CD4-positive, alpha-beta T cell (primary cell): ENCODE results near the gene SAG. TPM values are rescaled to one million over a fixed set of nuclear protein-coding genes. Genes with fewer than 3 reads are reported as not detected.

Experiments used
- ATAC-seq: fragments of 200-7000 bp; cut with Tn5 transposase; one replicate; pipeline ENCODE4 v1.10.0; 2022; ENCODE audit warnings: mild to moderate bottlenecking; ENCODE audit not compliant: poor library complexity
- CTCF ChIA-PET: fragments of 350-600 bp; sonication (Branson Sonifier 250); formaldehyde crosslinking; loops from one replicate; lab custom pipeline; 2021; ENCODE audit warnings: antibody characterized with exemption, inconsistent platforms; lab: Charles Lee
- POLR2A ChIA-PET: fragments of 350-600 bp; sonication (Branson Sonifier 250); formaldehyde crosslinking; loops from one replicate; lab custom pipeline; 2021; ENCODE audit warnings: antibody characterized with exemption, inconsistent platforms; lab: Charles Lee
- DNase-seq, 14 experiments: peaks; one replicate each; pipeline ENCODE4 v3.0.0-alpha.2; 2013 to 2020; ENCODE audit warnings: mixed read lengths in 2 of 14
- H3K27ac ChIP-seq, 2 donors: one replicate each; pipeline versions ENCODE4 v1.5.1 to v1.7.0; 2013; ENCODE audit warnings: low read length in 2 of 2, low read depth in 1 of 2, mild to moderate bottlenecking in 1 of 2
- H3K27me3 ChIP-seq, 2 experiments: 1 replicate in 1 of 2; 2 replicates in 1 of 2; pipeline versions ENCODE4 v1.6.1 to v1.7.0; 2013; ENCODE audit warnings: low read length in 2 of 2, control low read depth in 1 of 2, mild to moderate bottlenecking in 1 of 2, moderate library complexity in 1 of 2; ENCODE audit not compliant: insufficient read depth in 2 of 2, control insufficient read depth in 1 of 2
- H3K36me3 ChIP-seq: one replicate; pipeline ENCODE4 v1.6.1; 2013; ENCODE audit warnings: low read length, control low read depth; ENCODE audit not compliant: insufficient read depth
- H3K4me1 ChIP-seq: one replicate; pipeline ENCODE4 v1.6.1; 2013; ENCODE audit warnings: low read length, control low read depth; ENCODE audit not compliant: insufficient read depth
- H3K4me3 ChIP-seq: one replicate; pipeline ENCODE4 v1.5.1; 2013; ENCODE audit warnings: mild to moderate bottlenecking, low read length, moderate library complexity
- H3K9me3 ChIP-seq, 2 experiments: 1 replicate in 1 of 2; 2 replicates in 1 of 2; pipeline versions ENCODE4 v1.6.1 to v1.7.0; 2013; ENCODE audit warnings: low read length in 2 of 2, mild to moderate bottlenecking in 2 of 2, control low read depth in 1 of 2, moderate library complexity in 1 of 2; ENCODE audit not compliant: control insufficient read depth in 1 of 2, insufficient read depth in 1 of 2
- H3K27ac Mint-ChIP-seq: one replicate; pipeline ENCODE4 v1.8.0; 2020; ENCODE audit warnings: mixed read lengths
- H3K27me3 Mint-ChIP-seq: one replicate; pipeline ENCODE4 v1.8.0; 2021; ENCODE audit warnings: mixed read lengths
- H3K36me3 Mint-ChIP-seq: one replicate; pipeline ENCODE4 v1.8.0; 2021; ENCODE audit warnings: low read depth, mixed read lengths
- H3K4me1 Mint-ChIP-seq: one replicate; pipeline ENCODE4 v1.8.0; 2021; ENCODE audit warnings: low read depth, mixed read lengths
- H3K4me3 Mint-ChIP-seq: one replicate; pipeline ENCODE4 v1.8.0; 2020; ENCODE audit warnings: mild to moderate bottlenecking, mixed read lengths
- H3K9me3 Mint-ChIP-seq: one replicate; pipeline ENCODE4 v1.8.0; 2020; ENCODE audit warnings: mixed read lengths
- CTCF ChIP-seq: fragments of 200-600 bp; IDR thresholded peaks from one replicate; pipeline ENCODE4 v1.8.0; 2022; ENCODE audit warnings: antibody characterized with exemption, mild to moderate bottlenecking
- intact Hi-C, 2 experiments: fragments of 100-400 bp; cut with DNase I in 1 of 2; cut with micrococcal nuclease in 1 of 2; formaldehyde crosslinking; loops; one replicate each; pipeline versions ENCODE4 v1.15.1 to v1.9.0; 2023 to 2025; cut with DNase I, micrococcal nuclease
- total RNA-seq, 174 experiments: library from RNA in 2 of 174; stranded (reverse) in 2 of 174; gene quantifications; one replicate each; pipeline ENCODE4 v1.2.3 and lab custom pipeline; 2021 to 2026

SAG gene
- total RNA-seq, 2 experiments from 2014 or later, result 0.03 to 0.22 TPM

GRCh38 chr2:233281553-233281952 lies 26.1 kb upstream of the SAG start:
- Histone ChIP-seq H3K36me3 (peaks cover 97% of the 10 kb centered on the region), H3K4me3 (no peak overlapping the region), H3K27ac (no peak overlapping the region), H3K9me3 (no peaks in the 10 kb centered on the region), H3K27me3 (no peaks in the 10 kb centered on the region), H3K4me1 (peaks cover 4% of the 10 kb centered on the region)
- DNase-seq (no peak), ATAC-seq (no peak)
- TF ChIP-seq CTCF, result no peak
- H3K36me3 Mint-ChIP-seq, result peaks cover 95% of the 10 kb centered on the region
- intact Hi-C loops, result loop anchor here in 1 of 2 experiments (10.0 kb wide), 1 partner anchor 163 kb away; no protein-coding TSS in a partner anchor
- peak overlapping the region; percentile 61 for H3K27ac Mint-ChIP-seq
- ChIA-PET CTCF (interaction anchor here (1.5 kb wide), 1 partner anchor 10 kb away, joined by 4 read pairs; no protein-coding TSS in a partner anchor), POLR2A (interaction anchor here (1.9 to 3.5 kb wide), 2 partner anchors 11 to 14 kb away, joined by 7 to 16 read pairs; no protein-coding TSS in a partner anchor)
- no peak overlapping the region for H3K4me3 Mint-ChIP-seq
- H3K4me1 Mint-ChIP-seq, result peaks cover 36% of the 10 kb centered on the region
- H3K9me3 Mint-ChIP-seq, result no peaks in the 10 kb centered on the region
- H3K27me3 Mint-ChIP-seq, result no peaks in the 10 kb centered on the region

- TF ChIP-seq CTCF, result no peak
- peak overlapping the region; percentile 61 for H3K27ac Mint-ChIP-seq
- no peaks in the 10 kb centered on the region for H3K9me3 Mint-ChIP-seq
- Histone ChIP-seq H3K36me3 (peaks cover 95% of the 10 kb centered on the region), H3K9me3 (no peaks in the 10 kb centered on the region), H3K4me1 (peaks cover 4% of the 10 kb centered on the region), H3K27ac (no peak overlapping the region), H3K4me3 (no peak overlapping the region), H3K27me3 (no peaks in the 10 kb centered on the region)
- H3K27me3 Mint-ChIP-seq, result no peaks in the 10 kb centered on the region
- ChIA-PET POLR2A (interaction anchor here (1.9 to 3.5 kb wide), 2 partner anchors 11 to 14 kb away, joined by 7 to 16 read pairs; no protein-coding TSS in a partner anchor), CTCF (no interaction called here)
- H3K36me3 Mint-ChIP-seq, result peaks cover 95% of the 10 kb centered on the region
- H3K4me1 Mint-ChIP-seq, result peaks cover 36% of the 10 kb centered on the region
- ATAC-seq (peak; percentile 37), DNase-seq (peak in 1 of 14 experiments; percentile 38)
- intact Hi-C loops, result loop anchor here in 1 of 2 experiments (10.0 kb wide), 1 partner anchor 163 kb away; no protein-coding TSS in a partner anchor
- H3K4me3 Mint-ChIP-seq, result peak overlapping the region; percentile 35
Observed at GRCh38 chr2:233281992-233282603, 25.5 kb upstream of the SAG start.

GRCh38 chr2:233285921-233286320 lies 21.7 kb upstream of the SAG start:
- peaks cover 29% of the 10 kb centered on the region for H3K4me1 Mint-ChIP-seq
- Histone ChIP-seq H3K27ac (no peak overlapping the region), H3K9me3 (no peaks in the 10 kb centered on the region), H3K4me1 (peaks cover 4% of the 10 kb centered on the region), H3K27me3 (no peaks in the 10 kb centered on the region), H3K36me3 (peaks cover 93% of the 10 kb centered on the region), H3K4me3 (no peak overlapping the region)
- TF ChIP-seq CTCF, result no peak
- no peaks in the 10 kb centered on the region for H3K27me3 Mint-ChIP-seq
- no peak for ATAC-seq
- DNase-seq, result no peak
- intact Hi-C loops, result loop anchor here in 1 of 2 experiments (10.0 kb wide), 1 partner anchor 159 kb away; no protein-coding TSS in a partner anchor
- H3K9me3 Mint-ChIP-seq, result no peaks in the 10 kb centered on the region
- H3K27ac Mint-ChIP-seq, result peak overlapping the region; percentile 56
- POLR2A ChIA-PET, result no interaction called here
- CTCF ChIA-PET, result no interaction called here
- no peak overlapping the region for H3K4me3 Mint-ChIP-seq
- peaks cover 95% of the 10 kb centered on the region for H3K36me3 Mint-ChIP-seq
